ENCODE results near the gene MESP2.

MESP2 gene

DNA sequence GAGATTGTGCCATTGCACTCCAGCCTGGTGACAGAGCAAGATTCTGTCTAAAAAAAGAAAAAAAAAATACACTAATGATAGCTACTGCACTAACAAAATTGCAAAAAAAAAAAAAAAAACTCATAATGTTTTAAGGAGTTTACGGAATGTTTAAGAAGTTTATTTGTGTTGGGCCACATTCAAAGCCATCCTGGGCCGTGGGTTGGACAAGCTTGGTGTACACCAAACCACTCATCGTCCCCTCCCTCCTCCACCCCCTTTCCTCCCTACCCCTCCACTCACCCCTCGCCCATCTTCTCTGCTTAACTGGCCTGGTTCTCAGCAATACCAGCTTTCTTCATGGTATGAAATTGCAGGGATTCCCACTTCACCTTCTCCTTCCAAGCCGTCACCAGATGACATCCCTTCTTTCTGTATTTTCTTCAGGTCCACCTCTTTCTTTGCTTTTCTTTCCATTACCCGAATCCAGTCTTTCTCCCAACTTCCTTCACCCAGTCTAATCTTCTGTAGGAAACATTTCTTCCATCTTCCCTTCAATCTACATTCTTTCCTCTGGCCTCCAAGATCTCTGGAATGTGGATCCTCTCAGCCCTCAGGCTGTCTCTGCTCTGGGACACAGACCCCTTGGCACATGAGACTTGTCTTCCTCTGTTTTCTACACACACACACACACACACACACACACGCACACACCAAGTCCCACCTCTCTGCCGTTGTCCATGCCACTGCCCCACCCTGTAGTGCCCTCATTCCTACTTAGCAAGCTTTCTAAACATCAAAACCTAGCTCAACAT is 21.6 kb upstream of the MESP2 start:
- TF ChIP-seq CTCF (IDR thresholded peaks at IDR 0.05; ENCODE audit: low read depth, low read length): no peak
- DNase-seq (ENCODE audit: low read depth in 2 of 2): no peak

DNA sequence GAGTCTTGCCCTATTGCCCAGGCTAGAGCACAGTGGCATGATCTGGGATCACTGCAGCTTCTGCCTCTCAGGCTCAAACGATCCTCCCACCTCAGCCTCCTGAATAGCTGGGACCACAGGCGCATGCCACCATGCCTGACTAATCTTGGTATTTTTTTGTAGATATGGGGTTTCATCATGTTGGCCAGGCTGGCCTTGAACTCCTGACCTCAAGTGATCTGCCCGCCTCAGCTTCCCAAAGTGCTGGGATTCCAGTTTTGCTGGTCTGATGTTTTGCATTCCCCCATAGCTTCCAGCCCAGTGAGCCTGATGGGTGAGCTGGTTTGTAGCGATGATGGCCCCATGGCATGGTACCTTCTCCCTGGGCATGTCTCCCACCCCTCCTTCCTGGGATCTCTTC is 20.4 kb upstream of the MESP2 start:
- H3K4me3 ChIP-seq (replicated peaks in 1 of 2; ENCODE audit: low read depth in 2 of 2, low read length in 2 of 2): no peak overlapping the region
- TF ChIP-seq CTCF (IDR thresholded peaks at IDR 0.05; ENCODE audit: low read depth, low read length): no peak
- no peak for DNase-seq (ENCODE audit: low read depth in 2 of 2)

More for the DNA sequence above, 21.6 kb upstream of the MESP2 start:
- H3K4me3 ChIP-seq (replicated peaks in 1 of 2; ENCODE audit: low read depth in 2 of 2, low read length in 2 of 2): no peak overlapping the region

- no peak for TF ChIP-seq CTCF (IDR thresholded peaks at IDR 0.05; ENCODE audit: low read depth, low read length)
- H3K4me3 ChIP-seq (replicated peaks in 1 of 2; ENCODE audit: low read depth in 2 of 2, low read length in 2 of 2): no peak overlapping the region
- DNase-seq (ENCODE audit: low read depth in 2 of 2): no peak
These were observed 19.2 kb upstream of the MESP2 start for GRCh38 chr15:89756897-89757296.

DNA sequence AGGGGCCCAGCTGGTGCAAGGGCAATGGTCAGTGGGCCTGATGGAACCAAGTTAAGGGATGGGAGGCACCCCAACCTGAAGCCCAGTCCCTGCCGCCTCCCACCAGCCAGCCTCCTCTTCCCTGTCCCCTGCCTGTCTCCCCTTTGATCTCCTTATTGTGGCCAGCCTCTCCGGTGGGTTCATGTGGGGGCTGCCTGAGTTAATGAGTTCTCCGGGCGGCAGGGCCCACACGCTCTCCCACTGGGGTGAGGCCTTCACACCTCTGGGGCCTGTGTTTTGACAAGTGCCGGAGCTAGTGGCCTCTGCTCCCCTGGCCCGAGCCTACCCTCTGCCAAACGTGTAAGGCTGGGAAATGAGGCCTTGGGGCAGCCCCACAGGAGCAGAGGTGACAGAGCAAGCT is 17.8 kb upstream of the MESP2 start:
- no peak for TF ChIP-seq CTCF (IDR thresholded peaks at IDR 0.05; ENCODE audit: low read depth, low read length)
- no peak overlapping the region for H3K4me3 ChIP-seq (replicated peaks in 1 of 2; ENCODE audit: low read depth in 2 of 2, low read length in 2 of 2)
- no peak for DNase-seq (ENCODE audit: low read depth in 2 of 2)

GRCh38 chr15:89758981-89759380 is 17.2 kb upstream of the MESP2 start:
- TF ChIP-seq CTCF (IDR thresholded peaks at IDR 0.05; ENCODE audit: low read depth, low read length): no peak
- no peak overlapping the region for H3K4me3 ChIP-seq (replicated peaks in 1 of 2; ENCODE audit: low read depth in 2 of 2, low read length in 2 of 2)
- DNase-seq (ENCODE audit: low read depth in 2 of 2): no peak

DNA sequence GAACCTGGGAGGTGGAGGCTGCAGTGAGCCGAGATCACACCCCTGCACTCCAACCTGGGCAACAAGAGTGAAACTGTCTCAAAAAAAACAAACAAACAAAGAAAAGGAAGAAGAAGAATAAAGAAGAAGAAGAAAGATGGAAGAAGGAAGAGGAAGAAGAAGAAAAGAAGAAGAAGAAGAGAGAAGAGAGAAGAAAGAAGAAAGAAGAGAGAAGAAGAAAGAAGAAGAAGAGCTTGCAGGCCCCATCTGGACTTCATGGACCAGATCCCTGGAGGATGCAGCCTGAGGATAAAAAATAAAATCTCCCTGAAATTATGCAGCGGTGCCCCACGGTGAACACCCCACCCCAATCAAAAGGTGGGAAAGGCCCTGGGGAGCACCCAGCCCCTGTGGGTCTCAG is 16.3 kb upstream of the MESP2 start:
- no peak overlapping the region for H3K4me3 ChIP-seq (replicated peaks in 1 of 2; ENCODE audit: low read depth in 2 of 2, low read length in 2 of 2)
- TF ChIP-seq CTCF (IDR thresholded peaks at IDR 0.05; ENCODE audit: low read depth, low read length): no peak
- DNase-seq (ENCODE audit: low read depth in 2 of 2): no peak

All from cardiac fibroblast (primary cell).